Activated CD4-positive, alpha-beta T cell treated with anti-CD3 and anti-CD28 coated beads, Interleukin-2, amount 10 ng/mL, durations not matched to agents 24 days and 14 days (primary cell): ENCODE measurements around the gene HOXC13. TPM values are rescaled to one million over a fixed set of nuclear protein-coding genes. Genes with fewer than 3 reads are reported as not detected.

Source experiments
- DNase-seq: peaks from one replicate; pipeline ENCODE4 v3.0.0; 2022
- H3K27ac Mint-ChIP-seq: one replicate; pipeline ENCODE4 v1.8.0; 2022; ENCODE audit warnings: mild to moderate bottlenecking, mixed read lengths
- H3K27me3 Mint-ChIP-seq: one replicate; pipeline ENCODE4 v1.8.0; 2022; ENCODE audit warnings: mixed read lengths
- H3K36me3 Mint-ChIP-seq: one replicate; pipeline ENCODE4 v1.8.0; 2022; ENCODE audit warnings: low read depth, mild to moderate bottlenecking, mixed read lengths
- H3K4me1 Mint-ChIP-seq: one replicate; pipeline ENCODE4 v1.8.0; 2021; ENCODE audit warnings: mixed read lengths
- H3K4me3 Mint-ChIP-seq: one replicate; pipeline ENCODE4 v1.8.0; 2022; ENCODE audit warnings: mild to moderate bottlenecking, moderate library complexity, mixed read lengths
- H3K9me3 Mint-ChIP-seq: one replicate; pipeline ENCODE4 v1.8.0; 2021; ENCODE audit warnings: mixed read lengths
- intact Hi-C: fragments of 100-400 bp; cut with micrococcal nuclease; formaldehyde crosslinking; loops from one replicate; pipeline ENCODE4 v1.15.1; 2023
- total RNA-seq: library from RNA; stranded (reverse); gene quantifications from 2 replicates; pipeline ENCODE4 v1.2.3, GENCODE V29; 2022

HOXC13 gene
- total RNA-seq, 1 donor from 2014 or later, result not detected

DNA sequence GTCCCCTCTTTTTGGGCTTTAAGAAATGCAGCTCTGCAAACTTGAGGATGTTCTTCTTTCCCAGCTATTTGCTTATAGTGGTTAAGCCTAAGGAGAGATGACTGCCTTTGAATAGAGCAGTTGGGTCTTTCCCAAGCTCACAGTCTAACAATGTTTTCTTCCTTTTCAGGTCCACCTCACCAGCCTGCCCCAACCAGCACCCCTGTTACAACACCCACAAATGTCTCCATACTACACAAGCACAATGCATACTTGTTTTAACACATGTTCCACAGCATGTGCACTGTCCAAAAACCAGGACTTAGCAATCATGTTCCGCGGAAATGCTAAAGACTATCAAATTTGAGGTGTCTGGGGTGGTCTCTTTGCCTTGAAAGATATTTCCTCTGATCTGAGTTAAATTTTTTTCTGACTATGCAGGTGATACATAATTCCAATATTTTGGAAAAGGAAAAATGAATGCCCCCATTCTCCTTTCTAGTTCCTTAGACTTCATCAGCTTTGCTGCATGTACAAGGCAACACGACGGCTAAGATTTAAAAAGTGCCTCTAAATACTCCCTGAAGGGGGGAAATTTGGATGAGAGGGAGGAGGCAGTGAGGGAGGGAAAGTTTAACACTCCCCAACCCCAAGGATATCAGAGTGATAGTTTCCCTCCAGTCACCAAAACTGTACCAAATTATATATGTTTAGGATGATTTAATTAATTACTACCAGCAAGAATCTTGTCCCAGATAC is 6.6 kb upstream of the HOXC13 start:
- peaks cover 2% of the 10 kb centered on the region for H3K4me1 Mint-ChIP-seq
- H3K27me3 Mint-ChIP-seq, result peaks cover 92% of the 10 kb centered on the region
- no peaks in the 10 kb centered on the region for H3K36me3 Mint-ChIP-seq
- DNase-seq, result no peak
- no peak overlapping the region for H3K27ac Mint-ChIP-seq
- intact Hi-C loops, result loop anchor here (10.0 kb wide), 1 partner anchor 63 kb away; no protein-coding TSS in a partner anchor
- H3K9me3 Mint-ChIP-seq, result peaks cover 9% of the 10 kb centered on the region
- H3K4me3 Mint-ChIP-seq, result no peak overlapping the region

DNA sequence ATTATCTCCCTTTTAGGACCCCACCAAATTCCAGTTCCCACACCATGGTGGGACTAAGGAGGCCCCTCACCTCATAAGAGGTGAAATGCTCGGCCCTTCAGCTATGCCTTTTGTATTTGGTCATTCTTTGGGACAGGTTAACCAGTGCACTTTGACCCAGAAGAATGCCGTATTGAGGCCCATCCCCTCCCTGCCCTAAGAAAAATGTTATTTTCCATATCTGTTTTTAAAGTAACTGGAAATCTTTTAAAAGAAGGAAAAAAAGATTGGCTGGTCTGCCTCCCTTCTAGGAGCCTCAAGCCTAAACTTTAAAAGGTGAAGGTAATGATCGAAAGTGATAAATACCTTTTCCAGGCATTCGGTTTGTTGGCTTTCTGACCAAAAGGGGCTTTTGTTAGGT is 5.7 kb upstream of the HOXC13 start:
- H3K4me1 Mint-ChIP-seq, result peaks cover 2% of the 10 kb centered on the region
- intact Hi-C loops, result loop anchor here (10.0 kb wide), 1 partner anchor 62 kb away; no protein-coding TSS in a partner anchor
- H3K36me3 Mint-ChIP-seq, result no peaks in the 10 kb centered on the region
- peaks cover 93% of the 10 kb centered on the region for H3K27me3 Mint-ChIP-seq
- H3K9me3 Mint-ChIP-seq, result peaks cover 11% of the 10 kb centered on the region
- no peak overlapping the region for H3K27ac Mint-ChIP-seq
- no peak for DNase-seq
- no peak overlapping the region for H3K4me3 Mint-ChIP-seq

DNA sequence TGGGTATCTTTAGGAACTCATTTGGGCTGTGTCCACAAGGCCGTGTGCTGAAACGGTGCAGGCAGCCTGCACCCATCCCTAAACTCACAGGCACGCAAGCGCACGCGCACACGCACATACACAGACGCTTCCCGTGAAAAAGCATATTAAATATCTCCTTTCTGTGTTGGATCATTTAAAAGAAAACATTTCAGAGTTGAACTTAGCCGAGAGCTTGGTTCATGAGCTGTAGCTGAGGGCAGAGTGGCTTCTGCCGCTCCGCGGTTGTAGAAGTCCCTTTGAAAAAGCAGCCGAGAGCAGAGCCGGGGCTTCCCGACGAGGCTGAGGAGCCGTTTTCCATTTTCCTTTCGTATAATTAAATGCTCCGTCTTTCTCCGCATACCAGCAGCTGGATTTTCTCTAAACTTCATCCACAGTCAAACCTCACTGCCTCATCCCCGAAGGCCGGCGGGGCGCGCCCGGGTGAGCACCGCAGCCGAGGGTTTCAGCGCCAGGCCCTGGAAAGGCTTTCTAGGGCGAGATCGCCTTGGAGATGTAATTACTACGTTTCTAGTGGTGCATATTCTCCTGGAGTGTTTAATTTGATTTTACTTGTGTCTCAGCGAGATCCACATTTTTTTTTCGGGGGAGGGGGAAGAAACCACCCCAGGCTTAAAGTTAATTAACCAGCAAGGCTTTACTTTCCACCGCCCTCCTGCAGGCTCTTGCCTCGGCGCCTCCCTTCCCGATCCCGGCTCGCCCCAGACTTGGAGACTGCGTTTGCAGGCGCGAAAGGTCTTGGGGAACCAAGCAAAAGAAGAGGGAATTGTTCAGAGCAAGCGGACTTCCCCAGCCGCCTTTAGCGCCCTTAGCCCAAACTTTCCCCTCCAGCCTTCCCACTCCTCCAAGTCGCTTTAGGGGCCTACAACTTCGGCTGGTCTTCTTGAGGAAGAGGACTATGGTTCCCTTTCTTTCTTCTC is 3.0 kb upstream of the HOXC13 start:
- no peak overlapping the region for H3K4me3 Mint-ChIP-seq
- intact Hi-C loops, result loop anchor here (2.0 to 10.0 kb wide), 2 partner anchors 15 to 59 kb away; no protein-coding TSS in a partner anchor
- H3K4me1 Mint-ChIP-seq, result peaks cover 2% of the 10 kb centered on the region
- peak overlapping the region; percentile 41 for H3K27ac Mint-ChIP-seq
- no peak for DNase-seq
- H3K36me3 Mint-ChIP-seq, result no peaks in the 10 kb centered on the region
- H3K27me3 Mint-ChIP-seq, result peaks cover 88% of the 10 kb centered on the region
- peaks cover 7% of the 10 kb centered on the region for H3K9me3 Mint-ChIP-seq

DNA sequence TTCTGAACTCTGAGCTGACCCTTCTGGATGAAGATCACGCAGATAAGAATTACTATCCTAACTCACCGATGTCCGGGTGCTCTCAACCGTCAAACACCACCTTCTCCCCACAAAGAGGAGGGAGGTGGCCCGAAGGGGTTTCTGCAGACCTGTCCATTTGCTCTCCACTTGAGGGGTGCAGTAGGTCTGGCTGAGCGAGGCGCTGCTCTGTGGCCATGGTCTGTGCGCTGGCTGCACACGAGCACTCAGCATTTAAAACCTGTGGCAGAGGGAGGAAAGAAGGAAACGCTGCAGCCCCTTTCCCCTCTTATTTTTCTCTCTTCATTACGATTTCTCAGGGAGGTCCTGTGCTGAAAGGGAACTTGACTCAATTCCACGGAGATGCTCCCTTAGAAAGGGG is 1.5 kb upstream of the HOXC13 start:
- intact Hi-C loops, result loop anchor here (2.0 to 10.0 kb wide), 2 partner anchors 14 to 58 kb away; no protein-coding TSS in a partner anchor
- no peak for DNase-seq
- no peak overlapping the region for H3K27ac Mint-ChIP-seq
- no peak overlapping the region for H3K4me3 Mint-ChIP-seq
- H3K9me3 Mint-ChIP-seq, result peaks cover 7% of the 10 kb centered on the region
- H3K27me3 Mint-ChIP-seq, result peaks cover 88% of the 10 kb centered on the region
- H3K36me3 Mint-ChIP-seq, result no peaks in the 10 kb centered on the region
- H3K4me1 Mint-ChIP-seq, result peaks cover 2% of the 10 kb centered on the region

DNA sequence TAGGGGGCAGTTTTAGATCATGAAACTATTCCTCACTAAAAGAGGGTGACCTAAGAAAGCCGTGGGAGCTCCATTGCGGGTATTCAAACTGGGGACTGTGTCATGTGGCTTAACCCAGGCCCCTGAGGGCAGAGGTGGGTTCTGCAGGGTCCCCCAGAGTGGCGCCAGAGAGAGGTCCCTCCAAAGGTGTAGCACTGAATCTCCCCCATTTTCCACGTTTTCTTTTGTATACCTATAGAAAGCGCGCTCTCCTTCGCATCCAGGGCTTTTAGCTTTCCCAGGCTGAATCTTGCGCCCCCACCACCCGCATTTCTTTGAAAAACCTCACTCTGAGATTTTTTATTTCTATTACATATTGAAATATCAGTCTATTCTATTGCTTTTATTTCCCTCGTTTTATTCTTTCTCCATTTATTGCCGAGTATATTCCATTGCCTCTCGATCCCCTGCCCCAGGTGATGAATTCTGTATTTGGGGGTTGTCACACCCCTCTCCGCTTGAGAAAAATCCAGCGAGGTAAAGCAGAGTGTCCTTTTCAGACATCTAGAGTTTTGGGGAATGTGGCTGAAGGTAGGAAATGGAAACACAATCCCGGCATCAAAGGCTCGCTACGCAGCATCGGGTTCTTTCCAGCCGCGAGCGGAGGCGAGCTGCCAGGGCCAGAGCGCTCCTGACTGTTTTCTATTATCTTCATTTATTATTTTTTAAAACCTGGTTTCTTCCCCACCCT is 870 bp upstream of the HOXC13 start:
- H3K36me3 Mint-ChIP-seq, result no peaks in the 10 kb centered on the region

GRCh38 chr12:53939141-53940108 is 794 bp downstream of the HOXC13 start:
- intact Hi-C loops, result loop anchor here (10.0 kb wide), 1 partner anchor 55 kb away; no protein-coding TSS in a partner anchor
- H3K27me3 Mint-ChIP-seq, result peaks cover 85% of the 10 kb centered on the region

More for the DNA sequence above, 870 bp upstream of the HOXC13 start:
- H3K27me3 Mint-ChIP-seq, result peaks cover 87% of the 10 kb centered on the region
- peak overlapping the region; percentile 15 for H3K27ac Mint-ChIP-seq
- H3K4me3 Mint-ChIP-seq, result no peak overlapping the region
- H3K9me3 Mint-ChIP-seq, result peaks cover 7% of the 10 kb centered on the region
- intact Hi-C loops, result loop anchor here (2.0 to 10.0 kb wide), 2 partner anchors 13 to 57 kb away; no protein-coding TSS in a partner anchor
- H3K4me1 Mint-ChIP-seq, result peaks cover 2% of the 10 kb centered on the region
- DNase-seq, result no peak

GRCh38 chr12:53940443-53941014 is 1.9 kb downstream of the HOXC13 start:
- H3K36me3 Mint-ChIP-seq, result no peaks in the 10 kb centered on the region
- H3K9me3 Mint-ChIP-seq, result peaks cover 7% of the 10 kb centered on the region
- intact Hi-C loops, result no loop called here
- H3K4me1 Mint-ChIP-seq, result peaks cover 2% of the 10 kb centered on the region
- no peak for DNase-seq
- no peak overlapping the region for H3K27ac Mint-ChIP-seq
- no peak overlapping the region for H3K4me3 Mint-ChIP-seq
- H3K27me3 Mint-ChIP-seq, result peaks cover 86% of the 10 kb centered on the region

More at GRCh38 chr12:53939141-53940108, 794 bp downstream of the HOXC13 start:
- H3K4me1 Mint-ChIP-seq, result peaks cover 2% of the 10 kb centered on the region
- H3K36me3 Mint-ChIP-seq, result no peaks in the 10 kb centered on the region
- H3K9me3 Mint-ChIP-seq, result peaks cover 7% of the 10 kb centered on the region
- no peak overlapping the region for H3K4me3 Mint-ChIP-seq
- H3K27ac Mint-ChIP-seq, result no peak overlapping the region
- DNase-seq, result no peak

GRCh38 chr12:53941187-53941586 is 2.6 kb downstream of the HOXC13 start:
- Mint-ChIP-seq H3K27ac (no peak overlapping the region), H3K4me3 (no peak overlapping the region), H3K4me1 (no peaks in the 10 kb centered on the region), H3K36me3 (no peaks in the 10 kb centered on the region), H3K9me3 (peaks cover 7% of the 10 kb centered on the region), H3K27me3 (peaks cover 86% of the 10 kb centered on the region)
- DNase-seq, result no peak
- intact Hi-C loops, result no loop called here

DNA sequence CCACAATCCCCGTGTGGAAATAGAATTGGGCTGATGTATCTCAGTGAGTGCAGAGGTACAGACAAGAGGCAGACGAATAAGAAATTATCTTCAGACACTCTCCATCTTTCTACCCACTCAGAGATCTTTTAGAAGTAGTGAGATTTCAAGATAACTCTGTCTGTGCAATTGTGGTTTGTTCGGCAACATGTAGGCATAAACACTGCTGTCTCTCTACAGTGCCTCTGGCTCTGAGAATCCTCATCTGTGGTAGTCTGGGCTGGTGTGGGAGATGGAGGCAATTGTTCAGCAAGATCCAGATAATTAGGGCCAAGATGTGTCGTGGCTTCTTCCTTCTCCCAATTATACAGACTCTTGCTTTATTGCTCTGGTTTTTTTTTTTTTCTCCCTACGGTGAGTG is 3.1 kb downstream of the HOXC13 start:
- H3K36me3 Mint-ChIP-seq, result no peaks in the 10 kb centered on the region
- no peak for DNase-seq
- peaks cover 87% of the 10 kb centered on the region for H3K27me3 Mint-ChIP-seq
- no peak overlapping the region for H3K4me3 Mint-ChIP-seq
- no peak overlapping the region for H3K27ac Mint-ChIP-seq
- H3K4me1 Mint-ChIP-seq, result no peaks in the 10 kb centered on the region
- H3K9me3 Mint-ChIP-seq, result peaks cover 7% of the 10 kb centered on the region
- intact Hi-C loops, result no loop called here

DNA sequence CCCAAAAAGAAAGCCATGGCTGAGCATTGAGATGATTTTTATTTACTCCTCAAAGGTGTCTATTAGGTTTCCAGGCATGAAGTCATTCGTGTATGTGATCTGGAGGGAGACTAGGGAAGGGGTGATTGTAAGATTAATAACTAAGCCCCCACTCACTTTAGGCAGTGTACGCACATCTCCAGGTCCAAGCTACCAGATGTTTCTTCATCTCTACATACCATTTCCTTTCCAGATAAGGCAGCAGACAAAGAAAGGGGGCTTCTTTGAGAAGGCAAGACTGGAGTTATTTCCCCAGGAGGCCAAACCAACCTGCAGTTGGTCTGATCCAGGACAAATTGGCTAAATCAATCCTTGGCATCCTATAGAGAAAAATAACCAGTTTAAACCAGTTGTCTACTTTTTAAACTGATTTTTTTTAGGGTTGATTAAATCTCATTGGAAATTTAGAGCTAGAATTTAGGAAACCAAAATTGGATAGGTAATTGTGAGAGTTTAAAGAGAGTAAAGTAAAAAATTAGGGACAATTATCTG is 3.9 kb downstream of the HOXC13 start:
- no peak for DNase-seq
- Mint-ChIP-seq H3K9me3 (peaks cover 3% of the 10 kb centered on the region), H3K27me3 (peaks cover 85% of the 10 kb centered on the region), H3K27ac (no peak overlapping the region), H3K4me3 (no peak overlapping the region), H3K36me3 (no peaks in the 10 kb centered on the region), H3K4me1 (no peaks in the 10 kb centered on the region)
- intact Hi-C loops, result no loop called here

- no peak for DNase-seq
- Mint-ChIP-seq H3K36me3 (no peaks in the 10 kb centered on the region), H3K9me3 (peaks cover 3% of the 10 kb centered on the region), H3K27ac (no peak overlapping the region), H3K4me3 (no peak overlapping the region), H3K4me1 (no peaks in the 10 kb centered on the region), H3K27me3 (peaks cover 89% of the 10 kb centered on the region)
- intact Hi-C loops, result no loop called here
Measured at GRCh38 chr12:53944209-53944608, 5.6 kb downstream of the HOXC13 start.
